ENCODE data around the gene TMEM229B.
"Not testable (repeated sequence)": the region's sequence is repeated elsewhere in the genome, so short reads cannot be mapped to it uniquely, and the experiment has no call there.

Gene TMEM229B

DNA sequence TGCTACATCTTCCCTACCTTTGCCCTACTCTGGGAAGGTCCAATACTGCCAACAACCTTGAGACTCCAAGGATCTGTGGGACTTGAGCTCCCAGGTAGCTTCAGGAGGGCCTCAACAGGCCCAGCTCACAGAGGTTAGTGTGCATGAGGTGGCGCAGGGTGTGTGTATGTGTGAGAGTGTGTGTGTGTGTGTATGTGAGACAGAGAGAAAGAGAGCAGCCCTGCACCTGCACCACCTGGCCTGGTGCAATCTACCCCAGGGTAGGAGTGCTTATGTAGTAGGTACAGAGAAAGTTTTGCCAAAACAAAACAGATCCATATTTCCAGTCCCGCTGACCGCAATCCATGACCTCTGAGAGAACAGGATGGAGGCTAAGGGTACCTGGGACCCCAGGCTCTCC lies 24.6 kb downstream of the TMEM229B start:
- H3K36me3 ChIP-seq: no peaks in the 10 kb centered on the region
- no peaks in the 10 kb centered on the region for H3K27me3 ChIP-seq
- no peaks in the 10 kb centered on the region for H3K9me3 ChIP-seq (replicated peaks in 1 of 11)
- no peak overlapping the region for H3K27ac ChIP-seq
- H3K4me3 ChIP-seq: no peak overlapping the region
- H3K4me1 ChIP-seq: no peaks in the 10 kb centered on the region
- H3K4me2 ChIP-seq: no peak overlapping the region
- no peaks in the 10 kb centered on the region for H4K20me1 ChIP-seq
- no peak for TF ChIP-seq Cebpa-rat (IDR thresholded peaks at IDR 0.05)
- no peak overlapping the region for H3K9ac ChIP-seq

DNA sequence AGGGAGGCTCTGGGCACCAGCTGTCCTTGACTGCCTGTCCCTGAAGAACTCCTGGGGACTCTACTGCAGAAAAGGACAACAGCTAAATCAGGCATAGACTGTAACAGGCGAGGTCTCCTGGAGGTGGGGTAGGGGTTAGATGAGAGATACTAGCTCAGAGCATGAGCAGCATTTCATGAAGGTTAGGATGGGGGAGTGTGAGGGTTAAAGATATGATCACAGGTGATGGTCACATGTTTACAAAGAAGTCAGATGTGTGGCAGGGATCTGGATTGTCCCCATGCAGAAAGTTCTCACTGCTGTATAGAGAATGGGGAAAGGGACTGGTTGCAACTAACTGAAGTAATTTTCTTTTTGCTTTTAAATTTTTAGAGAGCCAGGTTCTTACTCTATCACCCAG lies 26.5 kb downstream of the TMEM229B start:
- Histone ChIP-seq H3K27ac (no peak overlapping the region), H3K9me3 (replicated peaks in 1 of 11) (no peaks in the 10 kb centered on the region), H3K36me3 (no peaks in the 10 kb centered on the region), H3K9ac (no peak overlapping the region), H3K4me1 (no peaks in the 10 kb centered on the region), H3K4me3 (no peak overlapping the region), H3K27me3 (no peaks in the 10 kb centered on the region), H4K20me1 (no peaks in the 10 kb centered on the region), H3K4me2 (no peak overlapping the region)
- TF ChIP-seq Cebpa-rat (IDR thresholded peaks at IDR 0.05): no peak

DNA sequence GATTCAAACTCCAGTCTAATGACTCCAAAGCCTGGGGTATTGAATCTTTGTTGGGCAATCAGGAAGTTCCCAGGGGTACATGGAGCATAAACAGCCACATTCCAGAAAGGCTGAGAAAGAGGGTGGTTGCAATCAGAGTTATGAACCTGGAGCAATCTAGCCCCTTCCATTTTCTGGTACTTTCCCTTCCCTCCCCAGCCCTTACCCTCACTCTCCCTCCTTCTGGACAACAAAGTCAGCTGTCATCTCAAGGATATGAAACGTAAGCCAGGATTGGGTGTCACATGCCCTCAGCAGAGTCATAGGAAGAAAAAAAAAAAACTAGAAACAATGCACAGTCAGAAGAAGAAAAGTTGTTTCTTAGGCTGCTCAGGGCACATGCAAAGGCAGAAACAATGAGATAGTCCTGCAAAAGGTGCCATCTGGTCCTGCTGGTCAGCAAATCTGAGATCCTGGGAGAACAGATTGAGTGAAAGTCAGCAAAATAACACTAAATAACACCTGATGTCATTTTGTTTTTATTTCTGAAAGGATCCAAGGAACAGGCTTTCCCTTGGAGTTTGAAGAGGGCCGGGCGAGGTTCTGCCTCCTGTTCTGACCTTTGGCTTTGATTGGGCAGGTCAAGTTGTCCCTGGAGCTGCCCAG lies 27.1 kb downstream of the TMEM229B start:
- Histone ChIP-seq H4K20me1 (no peaks in the 10 kb centered on the region), H3K36me3 (no peaks in the 10 kb centered on the region), H3K4me2 (no peak overlapping the region), H3K27ac (no peak overlapping the region), H3K9ac (no peak overlapping the region), H3K4me1 (no peaks in the 10 kb centered on the region), H3K4me3 (no peak overlapping the region), H3K27me3 (no peaks in the 10 kb centered on the region), H3K9me3 (replicated peaks in 1 of 11) (peaks cover 0 to 4% (median 0%) of the 10 kb centered on the region in 11 experiments; a peak in 1 of 22 replicates)
- TF ChIP-seq Cebpa-rat (IDR thresholded peaks at IDR 0.05): no peak

DNA sequence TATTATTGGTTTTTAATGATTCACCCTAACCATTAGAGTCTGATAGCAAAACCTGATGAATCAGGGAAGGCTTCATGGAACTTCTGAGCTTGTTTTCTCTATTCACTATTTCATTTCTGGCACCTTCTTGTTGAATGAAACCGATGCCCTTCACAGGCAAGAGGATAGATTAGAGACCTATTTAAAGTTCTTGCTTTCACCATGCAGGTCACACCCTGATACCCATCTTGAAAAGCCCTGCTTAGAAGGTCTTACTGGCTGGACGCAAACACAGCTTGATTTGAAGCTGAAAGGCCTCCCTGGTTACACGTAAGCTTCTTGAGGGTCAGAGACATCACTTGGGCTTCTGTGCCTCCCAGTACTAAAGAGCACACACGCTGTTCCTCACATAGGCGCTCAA lies 29.2 kb downstream of the TMEM229B start:
- H4K20me1 ChIP-seq: no peaks in the 10 kb centered on the region
- no peaks in the 10 kb centered on the region for H3K27me3 ChIP-seq
- H3K36me3 ChIP-seq: no peaks in the 10 kb centered on the region
- no peak for TF ChIP-seq Cebpa-rat (IDR thresholded peaks at IDR 0.05)
- no peak overlapping the region for H3K4me2 ChIP-seq
- H3K4me3 ChIP-seq: no peak overlapping the region
- H3K9me3 ChIP-seq (replicated peaks in 1 of 11): peaks cover 0 to 5% (median 0%) of the 10 kb centered on the region in 11 experiments; a peak in 1 of 22 replicates
- H3K9ac ChIP-seq: no peak overlapping the region
- H3K4me1 ChIP-seq: no peaks in the 10 kb centered on the region
- no peak overlapping the region for H3K27ac ChIP-seq

DNA sequence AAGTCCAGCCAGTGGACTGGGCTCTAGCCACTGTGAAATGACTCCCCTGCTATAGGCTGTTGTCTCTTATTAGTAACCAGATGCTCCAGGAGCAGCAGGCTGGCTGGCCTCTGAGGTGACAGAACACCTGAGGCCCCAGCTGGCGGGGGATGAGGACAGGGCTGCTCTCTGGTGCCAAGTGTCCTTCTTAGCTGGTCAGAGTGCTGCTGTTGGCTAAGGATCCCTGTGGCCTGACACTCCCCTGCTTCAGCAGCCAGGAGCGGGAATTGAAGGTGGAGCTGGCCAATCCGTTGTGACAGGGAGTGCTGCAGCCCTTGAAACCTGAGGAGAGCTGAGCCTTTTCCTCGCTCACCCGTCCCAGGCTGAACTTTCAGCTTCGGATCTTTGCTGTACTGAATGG lies 30.7 kb downstream of the TMEM229B start:
- Histone ChIP-seq H3K4me2 (no peak overlapping the region), H3K27me3 (no peaks in the 10 kb centered on the region), H4K20me1 (no peaks in the 10 kb centered on the region), H3K27ac (no peak overlapping the region), H3K9me3 (replicated peaks in 1 of 11) (peaks cover 0 to 5% (median 0%) of the 10 kb centered on the region in 11 experiments; a peak in 1 of 22 replicates), H3K4me1 (no peaks in the 10 kb centered on the region), H3K9ac (no peak overlapping the region), H3K4me3 (no peak overlapping the region), H3K36me3 (no peaks in the 10 kb centered on the region)
- no peak for TF ChIP-seq Cebpa-rat (IDR thresholded peaks at IDR 0.05)

DNA sequence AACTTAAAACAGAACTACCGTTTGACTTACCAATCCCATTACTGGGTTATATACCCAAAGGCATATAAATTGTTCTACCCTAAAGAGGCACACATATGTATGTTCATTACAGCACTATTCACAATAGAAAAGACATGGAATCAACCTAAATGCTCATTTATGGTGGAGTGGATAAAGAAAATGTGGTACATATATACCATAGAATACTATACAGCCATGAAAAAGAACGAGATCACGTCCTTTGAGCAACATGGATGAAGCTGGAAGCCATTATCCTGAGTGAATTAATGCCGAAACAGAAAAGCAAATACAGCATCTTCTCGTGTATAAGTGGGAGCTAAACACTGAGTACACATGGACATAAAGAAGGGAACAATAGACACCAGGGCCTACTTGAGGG lies 31.8 kb downstream of the TMEM229B start:
- Histone ChIP-seq H4K20me1 (no peaks in the 10 kb centered on the region), H3K36me3 (no peaks in the 10 kb centered on the region), H3K9ac (no peak overlapping the region), H3K27me3 (no peaks in the 10 kb centered on the region), H3K4me1 (no peaks in the 10 kb centered on the region), H3K4me3 (no peak overlapping the region), H3K9me3 (replicated peaks in 1 of 11) (peaks cover 0 to 5% (median 0%) of the 10 kb centered on the region in 11 experiments; a peak in 1 of 22 replicates), H3K4me2 (no peak overlapping the region), H3K27ac (no peak overlapping the region)
- TF ChIP-seq Cebpa-rat (IDR thresholded peaks at IDR 0.05): no peak

DNA sequence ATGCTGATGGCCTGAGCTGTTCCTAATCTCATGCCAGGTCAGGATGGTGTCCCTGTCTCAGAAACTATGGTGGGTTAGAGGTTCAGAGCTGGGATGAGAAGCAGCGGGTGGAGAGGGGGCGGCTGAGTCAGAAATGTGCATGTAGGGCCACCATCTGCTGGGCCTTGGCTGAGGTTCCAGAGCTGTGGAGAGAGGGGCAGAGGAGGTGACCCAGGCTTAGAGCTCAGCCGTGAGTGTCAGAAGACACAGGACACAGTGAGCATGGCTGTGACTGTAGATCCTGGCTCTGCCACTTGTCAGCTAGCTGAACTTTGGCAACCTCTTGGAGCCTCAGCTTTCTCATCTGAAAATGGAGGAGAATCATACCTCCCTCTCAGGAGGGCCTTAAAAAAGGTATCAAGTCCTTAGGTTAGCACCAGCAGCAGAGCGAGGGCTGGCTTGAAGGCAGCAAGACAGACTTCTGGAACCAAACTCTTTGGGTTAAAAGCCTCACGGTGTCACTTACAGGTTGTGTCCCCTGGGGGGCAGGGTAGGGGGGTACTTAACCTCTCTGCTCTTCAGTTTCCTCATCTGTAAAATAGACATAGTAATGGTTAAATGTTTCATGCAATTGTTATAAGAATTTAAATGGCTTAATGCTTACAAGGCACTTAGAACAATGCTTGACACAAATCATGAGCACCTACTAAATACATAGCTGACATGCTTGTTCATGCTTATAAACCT lies 34.8 kb downstream of the TMEM229B start:
- Histone ChIP-seq H3K4me1 (no peaks in the 10 kb centered on the region), H3K27ac (no peak overlapping the region), H3K36me3 (no peaks in the 10 kb centered on the region), H3K27me3 (no peaks in the 10 kb centered on the region), H4K20me1 (no peaks in the 10 kb centered on the region), H3K9ac (no peak overlapping the region), H3K9me3 (replicated peaks in 1 of 11) (peaks cover 8 to 28% (median 24%) of the 10 kb centered on the region in 11 experiments; a peak in 21 of 22 replicates), H3K4me2 (no peak overlapping the region), H3K4me3 (no peak overlapping the region)
- TF ChIP-seq Cebpa-rat (IDR thresholded peaks at IDR 0.05): no peak

DNA sequence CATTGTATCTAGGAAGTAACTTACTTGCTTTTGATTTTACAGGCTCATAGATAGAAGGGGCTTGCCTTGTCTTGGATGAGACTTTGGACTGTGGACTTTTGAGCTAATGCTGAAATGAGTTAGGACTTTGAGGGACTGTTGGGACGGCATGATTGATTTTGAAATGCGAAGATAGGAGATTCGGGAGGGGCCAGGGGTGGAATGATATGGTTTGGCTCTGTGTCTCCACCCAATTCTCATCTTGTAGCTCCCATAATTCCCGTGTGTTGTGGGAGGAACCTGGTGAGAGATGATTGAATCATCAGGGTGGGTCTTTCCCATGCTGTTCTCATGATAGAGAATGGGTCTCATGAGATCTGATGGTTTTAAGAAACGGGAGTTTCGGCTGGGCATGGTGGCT lies 36.9 kb downstream of the TMEM229B start:
- peaks cover 8 to 26% (median 23%) of the 10 kb centered on the region in 11 experiments; a peak in 21 of 22 replicates for H3K9me3 ChIP-seq (replicated peaks in 1 of 11)
- not testable (repeated sequence) for H3K27me3 ChIP-seq, H4K20me1 ChIP-seq, H3K9ac ChIP-seq, H3K4me2 ChIP-seq, H3K4me1 ChIP-seq, H3K4me3 ChIP-seq, H3K36me3 ChIP-seq, H3K27ac ChIP-seq

DNA sequence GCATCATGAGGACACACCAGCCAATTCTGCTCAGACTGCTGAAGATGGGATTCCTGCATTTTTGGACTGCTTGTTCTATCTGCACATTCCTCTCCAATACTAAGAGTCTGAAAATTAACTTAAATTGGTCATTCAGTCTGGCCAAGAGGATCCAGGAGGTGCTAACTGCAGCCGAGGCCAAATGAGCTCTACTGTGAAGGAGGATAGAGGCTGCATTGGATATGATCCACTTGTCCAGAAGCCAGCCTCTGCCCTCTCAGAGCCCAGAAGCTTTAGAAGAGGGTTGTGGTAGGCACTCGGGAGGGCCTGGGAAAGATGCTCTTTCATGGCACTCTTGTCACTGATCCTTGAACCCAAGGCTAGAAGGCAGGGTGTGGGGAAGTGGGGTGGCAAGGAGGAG lies 39.4 kb downstream of the TMEM229B start:
- Histone ChIP-seq H3K4me1 (no peaks in the 10 kb centered on the region), H3K36me3 (no peaks in the 10 kb centered on the region), H3K27me3 (no peaks in the 10 kb centered on the region), H3K9ac (no peak overlapping the region), H3K9me3 (replicated peaks in 1 of 11) (peaks cover 8 to 25% (median 23%) of the 10 kb centered on the region in 11 experiments; a peak in 21 of 22 replicates), H3K27ac (no peak overlapping the region), H3K4me3 (no peak overlapping the region), H3K4me2 (no peak overlapping the region), H4K20me1 (no peaks in the 10 kb centered on the region; a peak in 1 of 22 replicates)
- TF ChIP-seq Cebpa-rat (IDR thresholded peaks at IDR 0.05): no peak

DNA sequence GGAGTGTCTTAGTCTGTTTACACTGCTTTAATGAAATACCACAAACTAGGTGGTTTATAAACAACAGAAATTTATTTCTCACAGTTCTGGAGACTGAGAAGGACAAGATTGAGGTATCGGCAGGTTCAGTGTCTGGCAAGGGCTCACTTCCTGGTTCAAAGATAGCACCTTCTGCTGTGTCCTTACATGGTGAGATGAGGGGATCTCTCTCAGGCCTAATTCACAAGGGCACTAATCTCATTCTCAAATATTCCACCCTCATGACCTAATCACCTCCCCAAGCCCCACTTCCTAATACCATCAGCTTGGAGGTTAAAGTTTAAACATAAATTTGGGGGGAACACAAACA lies 41.5 kb downstream of the TMEM229B start:
- H3K9me3 ChIP-seq (replicated peaks in 1 of 11): peaks cover 8 to 25% (median 23%) of the 10 kb centered on the region in 11 experiments; a peak in 21 of 22 replicates
- no peaks in the 10 kb centered on the region for H3K4me1 ChIP-seq
- no peaks in the 10 kb centered on the region for H3K36me3 ChIP-seq
- H3K4me3 ChIP-seq: no peak overlapping the region
- H3K27me3 ChIP-seq: no peaks in the 10 kb centered on the region
- no peak overlapping the region for H3K9ac ChIP-seq
- no peaks in the 10 kb centered on the region; a peak in 1 of 22 replicates for H4K20me1 ChIP-seq
- no peak overlapping the region for H3K27ac ChIP-seq
- H3K4me2 ChIP-seq: no peak overlapping the region
- TF ChIP-seq Cebpa-rat (IDR thresholded peaks at IDR 0.05): no peak

Data from BLaER1 treated with 17β-estradiol and CSF1 and Interleukin-3, amounts not matched to agents 10 nM and 100 nM (cell line).